ENCODE results near the gene NELFB. TPM values are rescaled to one million over a fixed set of nuclear protein-coding genes. Genes with fewer than 3 reads are reported as not detected.
A peak's percentile ranks its signal among the peaks of the same experiment; 100 is the strongest.

NELFB gene
- total and polyA plus RNA-seq, 2 donors (not counting 1 experiment from before 2014, with no cell fraction given) = 53.7 to 55.8 TPM

- ChIA-PET POLR2A (no interaction called here), CTCF (interaction anchor here (1.0 to 2.1 kb wide), 3 partner anchors 10 to 24 kb away, joined by 3 to 11 read pairs (median 3); no protein-coding TSS in a partner anchor)
- Histone ChIP-seq H3K4me3 (ENCODE audit: control extremely low read depth in 1 of 5, extremely low read depth in 1 of 5, insufficient read depth in 1 of 5, low read depth in 2 of 5, low read length in 4 of 5) (no peak overlapping the region), H3K4me2 (replicated peaks; ENCODE audit: low read depth, low read length, poor library complexity, severe bottlenecking) (peak overlapping the region; percentile 95), H3K36me3 (replicated peaks in 1 of 2; ENCODE audit: control extremely low read depth in 1 of 2, control insufficient read depth in 1 of 2, extremely low read depth in 1 of 2, insufficient read depth in 2 of 2, low read length in 1 of 2) (no peaks in the 10 kb centered on the region), H3K27ac (ENCODE audit: low read length in 2 of 2) (no peak overlapping the region), H3K9ac (ENCODE audit: low read length) (no peak overlapping the region), H3K79me2 (ENCODE audit: control insufficient read depth, insufficient read depth, low read length) (no peaks in the 10 kb centered on the region), H3K27me3 (replicated peaks in 1 of 4; ENCODE audit: control extremely low read depth in 1 of 4, control insufficient read depth in 3 of 4, insufficient read depth in 4 of 4, low read length in 3 of 4) (peaks cover 0 to 69% (median 37%) of the 10 kb centered on the region in 4 experiments), H3K9me3 (ENCODE audit: control extremely low read depth in 1 of 3, control insufficient read depth in 2 of 3, insufficient read depth in 1 of 3, low read length in 2 of 3) (peaks cover 0 to 33% (median 4%) of the 10 kb centered on the region in 3 donors), H3K4me1 (ENCODE audit: control insufficient read depth in 2 of 2, insufficient read depth in 2 of 2, low read length in 2 of 2) (peaks cover 40 to 41% of the 10 kb centered on the region in 2 donors), H4K20me1 (ENCODE audit: control insufficient read depth, insufficient read depth, low read length, poor library complexity, severe bottlenecking) (peaks cover 13% of the 10 kb centered on the region), H2AFZ (ENCODE audit: insufficient read depth, low read depth, low read length, poor library complexity, severe bottlenecking) (no peak overlapping the region)
- TF ChIP-seq CTCF (IDR thresholded peaks at IDR 0.05) (no peak), EZH2 (IDR thresholded peaks at IDR 0.05; ENCODE audit: borderline replicate concordance, insufficient read depth, low read depth, low read length, poor library complexity, severe bottlenecking) (no peak)
- peaks cover 23% of the 10 kb centered on the region for H3K4me1 Mint-ChIP-seq
- no peaks in the 10 kb centered on the region for H3K9me3 Mint-ChIP-seq (ENCODE audit: insufficient read depth)
- ATAC-seq (ENCODE audit: low read depth) = no peak
- H3K27ac Mint-ChIP-seq = peak overlapping the region; percentile 63
- H3K4me3 Mint-ChIP-seq = peak overlapping the region; percentile 76
- DNase-seq = no peak
- intact Hi-C loops (cut with micrococcal nuclease) = loop anchor here (10.0 kb wide), 1 partner anchor 238 kb away; no protein-coding TSS in a partner anchor
- WGBS (ENCODE audit: insufficient coverage) = 59% methylated on average over 15 of the region's 24 CpGs
- peaks cover 32% of the 10 kb centered on the region for H3K27me3 Mint-ChIP-seq
These were observed 41.8 kb downstream of the NELFB start for GRCh38 chr9:137296670-137297664.

Measured in B cell (primary cell).